Hepatocyte (in vitro differentiated cells): ENCODE data around the gene CDH11. TPM values are rescaled to one million over a fixed set of nuclear protein-coding genes. Genes with fewer than 3 reads are reported as not detected.

Experiments used
- DNase-seq: peaks from one replicate; pipeline ENCODE4 v3.0.0-alpha.2; 2016; ENCODE audit warnings: low spot score
- H2AFZ ChIP-seq: fragments of 200-600 bp; sonication (generic); 2 replicates; pipeline ENCODE4 v1.6.0; 2016; ENCODE audit warnings: antibody characterized with exemption, mild to moderate bottlenecking
- H3K27ac ChIP-seq: fragments of 200-600 bp; sonication (generic); 2 replicates; pipeline ENCODE4 v1.5.1; 2016; ENCODE audit warnings: mild to moderate bottlenecking
- H3K27me3 ChIP-seq: fragments of 200-600 bp; sonication (generic); 2 replicates; pipeline ENCODE4 v1.6.1; 2016
- H3K36me3 ChIP-seq: fragments of 200-600 bp; sonication (generic); replicated peaks from 2 replicates; pipeline ENCODE4 v1.5.1; 2016; ENCODE audit warnings: low read depth; ENCODE audit not compliant: insufficient read depth
- H3K4me1 ChIP-seq: fragments of 200-600 bp; sonication (generic); 2 replicates; pipeline ENCODE4 v1.5.1; 2016; ENCODE audit warnings: mild to moderate bottlenecking, moderate library complexity; ENCODE audit not compliant: insufficient read depth
- H3K4me2 ChIP-seq: fragments of 200-600 bp; sonication (generic); 2 replicates; pipeline ENCODE4 v1.6.0; 2016
- H3K4me3 ChIP-seq: fragments of 200-600 bp; sonication (generic); 2 replicates; pipeline ENCODE4 v1.5.1; 2016; ENCODE audit warnings: mild to moderate bottlenecking
- H3K79me2 ChIP-seq: fragments of 200-600 bp; sonication (generic); 2 replicates; pipeline ENCODE4 v1.6.0; 2017; ENCODE audit warnings: mild to moderate bottlenecking
- H3K9me2 ChIP-seq: fragments of 200-600 bp; sonication (generic); replicated peaks from 2 replicates; pipeline ENCODE4 v1.6.0; 2017; ENCODE audit warnings: mild to moderate bottlenecking; ENCODE audit not compliant: insufficient read depth
- H3K9me3 ChIP-seq: fragments of 200-600 bp; sonication (generic); 2 replicates; pipeline ENCODE4 v1.5.1; 2016; ENCODE audit warnings: low read depth, mild to moderate bottlenecking
- H4K20me1 ChIP-seq: fragments of 200-600 bp; sonication (generic); 2 replicates; pipeline ENCODE4 v1.6.0; 2016; ENCODE audit warnings: mild to moderate bottlenecking; ENCODE audit not compliant: insufficient read depth, poor library complexity, severe bottlenecking
- EZH2 ChIP-seq: fragments of 200-600 bp; sonication (generic); IDR thresholded peaks from 2 replicates; pipeline ENCODE4 v1.6.1; 2016; ENCODE audit warnings: antibody characterized with exemption, mild to moderate bottlenecking, borderline replicate concordance
- EZH2phosphoT487 ChIP-seq: fragments of 200-600 bp; sonication (generic); IDR thresholded peaks from one replicate; pipeline ENCODE4 v1.6.1; 2018; ENCODE audit warnings: antibody characterized with exemption, mild to moderate bottlenecking, low read depth, moderate library complexity; ENCODE audit not compliant: unreplicated experiment, severe bottlenecking
- WGBS: methylation state at CpG from one replicate; pipeline ENCODE4 v1.1.6; 2016; ENCODE audit warnings: low lambda C conversion rate; ENCODE audit errors: missing lambda C conversion rate; 5-methylcytosine and 5-hydroxymethylcytosine counted together
- polyA plus RNA-seq: library from polyadenylated mRNA; unstranded; fragments of >200 nt; fragmentation: Nextera tagmentation; extraction: Ambion mirVana; gene quantifications from 2 replicates; pipeline ENCODE4 v1.2.1, GENCODE V29; 2016
- total RNA-seq: library from RNA; depleted of rRNA; stranded (reverse); fragments of >200 nt; gene quantifications from 2 replicates; pipeline ENCODE4 v1.2.3, GENCODE V29; 2014
- TF ChIP-seq, protein P1 (sequence below): fragments of 200-600 bp; sonication (generic); IDR thresholded peaks from 2 replicates; pipeline ENCODE4 v1.5.1; 2016; ENCODE audit warnings: antibody characterized with exemption, mild to moderate bottlenecking; ENCODE audit not compliant: poor library complexity

Gene CDH11
- total and polyA plus RNA-seq, 2 experiments from 2014 or later = 148 to 289 TPM

DNA sequence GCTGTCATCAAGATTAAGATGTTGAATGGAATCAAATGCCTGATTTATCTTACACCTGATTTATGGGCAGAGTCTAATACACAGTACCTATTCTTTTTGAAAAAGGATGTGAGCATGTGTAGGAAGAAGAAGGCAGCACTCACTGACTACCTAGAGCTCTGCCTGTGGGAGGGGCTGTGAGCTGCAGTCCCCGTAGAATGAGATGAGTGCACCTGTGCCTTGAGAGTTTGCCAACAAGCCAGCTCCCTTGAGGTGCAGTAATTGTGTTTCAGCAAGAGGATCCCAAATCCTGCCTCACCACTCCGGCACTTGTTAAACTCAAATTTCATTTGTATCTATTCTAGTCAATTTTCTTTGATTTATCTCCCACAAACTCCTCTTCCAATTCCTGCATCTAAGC, 46.0 kb downstream of the CDH11 start:
- H4K20me1 ChIP-seq = peaks cover 96% of the 10 kb centered on the region
- H3K79me2 ChIP-seq = peaks cover 100% of the 10 kb centered on the region
- TF ChIP-seq, protein P1, sequence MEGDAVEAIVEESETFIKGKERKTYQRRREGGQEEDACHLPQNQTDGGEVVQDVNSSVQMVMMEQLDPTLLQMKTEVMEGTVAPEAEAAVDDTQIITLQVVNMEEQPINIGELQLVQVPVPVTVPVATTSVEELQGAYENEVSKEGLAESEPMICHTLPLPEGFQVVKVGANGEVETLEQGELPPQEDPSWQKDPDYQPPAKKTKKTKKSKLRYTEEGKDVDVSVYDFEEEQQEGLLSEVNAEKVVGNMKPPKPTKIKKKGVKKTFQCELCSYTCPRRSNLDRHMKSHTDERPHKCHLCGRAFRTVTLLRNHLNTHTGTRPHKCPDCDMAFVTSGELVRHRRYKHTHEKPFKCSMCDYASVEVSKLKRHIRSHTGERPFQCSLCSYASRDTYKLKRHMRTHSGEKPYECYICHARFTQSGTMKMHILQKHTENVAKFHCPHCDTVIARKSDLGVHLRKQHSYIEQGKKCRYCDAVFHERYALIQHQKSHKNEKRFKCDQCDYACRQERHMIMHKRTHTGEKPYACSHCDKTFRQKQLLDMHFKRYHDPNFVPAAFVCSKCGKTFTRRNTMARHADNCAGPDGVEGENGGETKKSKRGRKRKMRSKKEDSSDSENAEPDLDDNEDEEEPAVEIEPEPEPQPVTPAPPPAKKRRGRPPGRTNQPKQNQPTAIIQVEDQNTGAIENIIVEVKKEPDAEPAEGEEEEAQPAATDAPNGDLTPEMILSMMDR = no peak
- TF ChIP-seq EZH2phosphoT487 = no peak
- no peak for TF ChIP-seq EZH2

DNA sequence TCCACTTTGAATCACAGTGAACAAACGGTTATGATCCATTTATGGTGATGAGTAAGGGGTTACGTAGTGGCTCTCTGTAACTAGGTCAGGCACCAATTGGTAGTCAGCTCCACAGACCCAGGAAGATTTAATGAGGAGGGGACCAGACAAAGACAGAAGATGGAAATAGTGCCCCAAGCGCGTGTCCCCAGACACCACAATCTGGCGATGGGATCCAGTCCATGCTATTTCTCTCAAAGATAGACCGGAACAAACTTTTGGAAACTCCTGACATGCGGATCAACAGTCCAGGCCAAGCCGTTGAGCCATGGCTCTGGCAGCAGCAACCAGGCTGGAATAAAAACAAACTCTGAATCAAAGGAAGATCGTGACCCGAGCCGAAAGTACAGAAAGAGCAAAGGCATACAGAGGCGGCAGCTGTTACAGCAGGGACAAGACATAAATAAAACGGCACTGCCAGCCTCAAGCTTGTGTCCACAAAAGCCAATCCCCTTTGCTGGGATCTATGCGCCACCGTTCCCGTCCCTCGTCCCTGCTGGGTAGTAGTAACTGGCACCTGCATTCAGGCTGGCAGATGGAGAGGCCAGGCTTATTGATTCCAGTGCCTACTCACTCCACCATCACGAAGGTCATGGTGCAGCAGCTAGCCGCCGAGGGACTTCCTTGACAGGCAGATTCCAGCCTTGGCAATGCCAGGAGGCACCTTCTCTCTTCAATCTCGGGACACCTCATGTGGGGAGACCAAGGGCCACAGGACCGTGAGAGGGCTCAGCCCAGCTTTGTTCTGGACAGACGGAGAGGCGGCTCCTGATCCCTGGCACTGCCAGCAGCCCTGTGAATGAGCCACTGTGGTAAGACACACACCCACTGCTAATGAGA, 50.2 kb downstream of the CDH11 start:
- H3K79me2 ChIP-seq = peaks cover 94% of the 10 kb centered on the region
- H3K9me2 ChIP-seq = no peaks in the 10 kb centered on the region
- DNase-seq = no peak
- no peak overlapping the region for H3K4me3 ChIP-seq
- H3K4me2 ChIP-seq = peak overlapping the region; percentile 20
- H2AFZ ChIP-seq = no peak overlapping the region
- WGBS = 88% methylated on average over 24 of the region's 24 CpGs
- TF ChIP-seq EZH2 (no peak), EZH2phosphoT487 (no peak)
- TF ChIP-seq, protein P1 = no peak
- H3K4me1 ChIP-seq = peaks cover 10% of the 10 kb centered on the region
- no peaks in the 10 kb centered on the region for H3K9me3 ChIP-seq
- peak overlapping the region; percentile 54 for H3K27ac ChIP-seq
- peaks cover 93% of the 10 kb centered on the region for H4K20me1 ChIP-seq
- H3K27me3 ChIP-seq = no peaks in the 10 kb centered on the region
- no peaks in the 10 kb centered on the region for H3K36me3 ChIP-seq

More for the DNA sequence above, 46.0 kb downstream of the CDH11 start:
- Histone ChIP-seq H3K4me3 (no peak overlapping the region), H2AFZ (no peak overlapping the region), H3K9me2 (no peaks in the 10 kb centered on the region), H3K4me1 (no peaks in the 10 kb centered on the region), H3K27me3 (no peaks in the 10 kb centered on the region), H3K36me3 (no peaks in the 10 kb centered on the region), H3K4me2 (no peak overlapping the region), H3K27ac (no peak overlapping the region), H3K9me3 (no peaks in the 10 kb centered on the region)
- WGBS = 92% methylated on average over 2 of the region's 2 CpGs
- DNase-seq = no peak

DNA sequence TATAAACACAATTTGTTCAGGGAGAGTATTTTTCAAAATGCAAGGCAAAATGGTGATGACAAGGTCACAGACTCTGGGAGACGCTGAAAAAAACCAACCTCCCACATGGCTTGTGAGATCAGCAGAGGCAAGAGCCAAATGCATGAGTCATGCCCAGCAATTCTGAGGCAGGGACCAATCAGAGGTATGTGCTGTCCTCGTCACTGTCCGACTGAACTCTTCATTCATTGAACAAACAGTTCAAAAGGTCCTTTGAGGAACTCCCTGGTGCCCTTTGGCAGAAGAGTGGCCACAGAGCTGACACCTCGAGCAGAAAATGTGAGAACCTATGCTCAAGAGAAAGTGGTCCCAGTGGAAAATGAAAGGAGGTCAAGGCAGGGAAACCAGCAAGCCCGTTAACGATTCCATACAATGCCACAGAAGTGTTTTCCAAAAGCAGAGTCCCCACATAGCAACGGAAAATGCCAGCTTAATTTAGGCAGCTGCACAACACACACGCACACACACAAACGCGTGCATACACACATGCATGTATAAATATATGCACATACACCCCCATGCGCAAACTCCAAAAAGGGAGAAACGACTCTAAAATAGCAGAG, 50.9 kb downstream of the CDH11 start:
- Histone ChIP-seq H3K79me2 (peaks cover 94% of the 10 kb centered on the region), H3K4me3 (no peak overlapping the region), H3K36me3 (no peaks in the 10 kb centered on the region), H3K9me2 (no peaks in the 10 kb centered on the region), H3K9me3 (no peaks in the 10 kb centered on the region), H3K27ac (peak overlapping the region; percentile 54), H4K20me1 (peaks cover 97% of the 10 kb centered on the region), H3K4me1 (peaks cover 11% of the 10 kb centered on the region), H2AFZ (no peak overlapping the region), H3K4me2 (peak overlapping the region; percentile 20), H3K27me3 (no peaks in the 10 kb centered on the region)
- DNase-seq = peak; percentile 83
- WGBS = 65% methylated on average over 12 of the region's 12 CpGs
- TF ChIP-seq EZH2phosphoT487 = no peak
- TF ChIP-seq, protein P1 = no peak
- TF ChIP-seq EZH2 = no peak
